Measurements from ENCODE around the gene ZMYND11. TPM values are rescaled to one million over a fixed set of nuclear protein-coding genes. Genes with fewer than 3 reads are reported as not detected.

The ZMYND11 gene
- total RNA-seq, 1 donor from 2014 or later, result 82.3 TPM

GRCh38 chr10:274866-275265 lies 139.6 kb downstream of the ZMYND11 start:
- no peaks in the 10 kb centered on the region for H3K27me3 ChIP-seq
- H3K9me3 ChIP-seq, result no peaks in the 10 kb centered on the region
- no peaks in the 10 kb centered on the region for H3K4me1 ChIP-seq
- H3K36me3 ChIP-seq, result peaks cover 27% of the 10 kb centered on the region
- H3K4me3 ChIP-seq, result no peak overlapping the region
- no peak for ATAC-seq
- TF ChIP-seq, protein P1, sequence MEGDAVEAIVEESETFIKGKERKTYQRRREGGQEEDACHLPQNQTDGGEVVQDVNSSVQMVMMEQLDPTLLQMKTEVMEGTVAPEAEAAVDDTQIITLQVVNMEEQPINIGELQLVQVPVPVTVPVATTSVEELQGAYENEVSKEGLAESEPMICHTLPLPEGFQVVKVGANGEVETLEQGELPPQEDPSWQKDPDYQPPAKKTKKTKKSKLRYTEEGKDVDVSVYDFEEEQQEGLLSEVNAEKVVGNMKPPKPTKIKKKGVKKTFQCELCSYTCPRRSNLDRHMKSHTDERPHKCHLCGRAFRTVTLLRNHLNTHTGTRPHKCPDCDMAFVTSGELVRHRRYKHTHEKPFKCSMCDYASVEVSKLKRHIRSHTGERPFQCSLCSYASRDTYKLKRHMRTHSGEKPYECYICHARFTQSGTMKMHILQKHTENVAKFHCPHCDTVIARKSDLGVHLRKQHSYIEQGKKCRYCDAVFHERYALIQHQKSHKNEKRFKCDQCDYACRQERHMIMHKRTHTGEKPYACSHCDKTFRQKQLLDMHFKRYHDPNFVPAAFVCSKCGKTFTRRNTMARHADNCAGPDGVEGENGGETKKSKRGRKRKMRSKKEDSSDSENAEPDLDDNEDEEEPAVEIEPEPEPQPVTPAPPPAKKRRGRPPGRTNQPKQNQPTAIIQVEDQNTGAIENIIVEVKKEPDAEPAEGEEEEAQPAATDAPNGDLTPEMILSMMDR (IDR thresholded peaks at IDR 0.05), result no peak
- no peak for DNase-seq
- H3K27ac ChIP-seq, result no peak overlapping the region
- intact Hi-C loops (cut with DNase I), result no loop called here

DNA sequence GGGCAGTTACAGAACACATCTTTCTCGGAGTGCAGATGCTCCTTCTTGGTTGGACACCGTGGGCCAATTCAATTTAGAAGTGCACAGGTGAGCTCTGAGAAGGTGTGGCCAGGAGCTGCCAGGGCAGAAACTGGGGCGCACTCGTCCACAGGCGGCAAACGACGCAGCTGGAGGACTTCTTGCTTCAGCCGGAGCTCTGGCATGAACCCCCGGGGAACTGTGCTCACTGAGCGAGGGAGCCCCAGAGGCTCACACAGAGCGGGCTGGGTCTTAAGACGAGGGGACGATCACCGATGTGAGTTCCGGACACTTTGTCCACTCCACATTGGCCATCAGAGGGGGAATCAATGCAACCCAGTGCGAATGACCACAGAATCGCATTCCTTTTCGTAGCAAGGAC lies 140.4 kb downstream of the ZMYND11 start:
- TF ChIP-seq, protein P1 (IDR thresholded peaks at IDR 0.05), result no peak
- Histone ChIP-seq H3K9me3 (no peaks in the 10 kb centered on the region), H3K4me1 (no peaks in the 10 kb centered on the region), H3K36me3 (peaks cover 31% of the 10 kb centered on the region), H3K27ac (no peak overlapping the region), H3K4me3 (no peak overlapping the region), H3K27me3 (no peaks in the 10 kb centered on the region)
- DNase-seq (no peak), ATAC-seq (no peak)
- intact Hi-C loops (cut with DNase I), result no loop called here

DNA sequence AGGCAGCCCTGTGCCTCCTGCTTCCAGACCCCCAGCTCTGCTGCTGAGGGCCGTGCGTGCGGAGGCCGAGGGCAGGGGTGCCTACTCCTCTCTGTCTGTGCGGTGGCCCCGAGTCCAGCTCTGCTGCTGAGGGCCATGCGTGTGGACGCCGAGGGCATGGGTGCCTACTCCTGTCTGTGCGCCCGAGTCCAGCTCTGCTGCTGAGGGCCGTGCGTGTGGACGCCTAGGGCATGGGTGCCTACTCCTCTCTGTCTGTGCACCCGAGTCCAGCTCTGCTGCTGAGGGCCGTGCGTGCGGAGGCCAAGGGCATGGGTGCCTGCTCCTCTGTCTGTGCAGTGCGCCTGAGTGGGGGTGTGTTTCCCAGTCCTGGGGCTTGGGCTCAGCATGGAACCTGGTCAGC lies 142.7 kb downstream of the ZMYND11 start:
- no peaks in the 10 kb centered on the region for H3K4me1 ChIP-seq
- H3K27me3 ChIP-seq, result no peaks in the 10 kb centered on the region
- peak; percentile 21 for ATAC-seq
- intact Hi-C loops (cut with DNase I), result no loop called here
- TF ChIP-seq, protein P1 (IDR thresholded peaks at IDR 0.05), result no peak
- no peaks in the 10 kb centered on the region for H3K9me3 ChIP-seq
- peaks cover 48% of the 10 kb centered on the region for H3K36me3 ChIP-seq
- no peak overlapping the region for H3K27ac ChIP-seq
- no peak for DNase-seq
- no peak overlapping the region for H3K4me3 ChIP-seq

GRCh38 chr10:278707-279106 lies 143.5 kb downstream of the ZMYND11 start:
- H3K27ac ChIP-seq, result no peak overlapping the region
- no peaks in the 10 kb centered on the region for H3K27me3 ChIP-seq
- H3K9me3 ChIP-seq, result no peaks in the 10 kb centered on the region
- no peaks in the 10 kb centered on the region for H3K4me1 ChIP-seq
- ATAC-seq, result no peak
- intact Hi-C loops (cut with DNase I), result no loop called here
- no peak for DNase-seq
- TF ChIP-seq, protein P1 (IDR thresholded peaks at IDR 0.05), result no peak
- H3K4me3 ChIP-seq, result no peak overlapping the region
- H3K36me3 ChIP-seq, result peaks cover 52% of the 10 kb centered on the region

- ATAC-seq (no peak), DNase-seq (no peak)
- TF ChIP-seq, protein P1 (IDR thresholded peaks at IDR 0.05), result no peak
- intact Hi-C loops (cut with DNase I), result no loop called here
- no peaks in the 10 kb centered on the region for H3K27me3 ChIP-seq
- no peak overlapping the region for H3K4me3 ChIP-seq
- no peaks in the 10 kb centered on the region for H3K9me3 ChIP-seq
- H3K27ac ChIP-seq, result no peak overlapping the region
- peaks cover 52% of the 10 kb centered on the region for H3K36me3 ChIP-seq
- no peaks in the 10 kb centered on the region for H3K4me1 ChIP-seq
Measured at GRCh38 chr10:279232-279631, 144.0 kb downstream of the ZMYND11 start.

DNA sequence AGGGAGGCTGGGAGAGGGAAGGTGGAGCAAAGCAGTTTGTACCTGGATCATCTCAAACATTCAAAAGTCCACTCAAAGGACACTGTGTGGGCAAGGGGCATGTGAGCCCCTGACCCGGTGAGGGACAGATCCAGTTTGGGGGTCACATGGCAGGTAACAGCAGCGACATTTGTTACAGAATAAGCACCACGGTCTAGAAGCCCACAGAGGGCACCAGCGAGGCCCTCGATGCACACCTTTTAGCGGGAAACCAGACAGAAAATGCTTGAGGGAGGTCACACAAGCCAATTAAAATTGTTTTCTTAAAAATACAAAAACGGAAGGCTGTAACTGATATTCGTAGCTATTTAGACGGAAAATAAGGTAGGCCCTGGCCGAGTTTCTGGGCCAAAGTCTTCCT lies 144.4 kb downstream of the ZMYND11 start:
- H3K36me3 ChIP-seq, result peaks cover 52% of the 10 kb centered on the region
- H3K4me1 ChIP-seq, result no peaks in the 10 kb centered on the region
- H3K27ac ChIP-seq, result no peak overlapping the region
- TF ChIP-seq, protein P1 (IDR thresholded peaks at IDR 0.05), result no peak
- intact Hi-C loops (cut with DNase I), result no loop called here
- H3K4me3 ChIP-seq, result no peak overlapping the region
- no peaks in the 10 kb centered on the region for H3K27me3 ChIP-seq
- DNase-seq (no peak), ATAC-seq (no peak)
- no peaks in the 10 kb centered on the region for H3K9me3 ChIP-seq
